Activated naive CD4-positive, alpha-beta T cell treated with anti-CD3 and anti-CD28 coated beads, Interleukin-2, amount 10 ng/mL, durations not matched to agents 7 days and 5 days (primary cell): ENCODE measurements around the gene KCNAB1.

Experiments used
- CTCF ChIA-PET: fragments of 350-600 bp; sonication (Branson Sonifier 250); formaldehyde crosslinking; loops from one replicate; lab custom pipeline; 2021; ENCODE audit warnings: antibody characterized with exemption; lab: Charles Lee
- DNase-seq: peaks from one replicate; pipeline ENCODE4 v3.0.0-alpha.2; 2020
- H3K27ac Mint-ChIP-seq: one replicate; pipeline ENCODE4 v1.8.0; 2021; ENCODE audit warnings: mild to moderate bottlenecking, moderate library complexity, mixed read lengths
- H3K27me3 Mint-ChIP-seq: one replicate; pipeline ENCODE4 v1.8.0; 2021; ENCODE audit warnings: mild to moderate bottlenecking, mixed read lengths
- H3K36me3 Mint-ChIP-seq: one replicate; pipeline ENCODE4 v1.8.0; 2021; ENCODE audit warnings: mixed read lengths
- H3K4me1 Mint-ChIP-seq: one replicate; pipeline ENCODE4 v1.8.0; 2021; ENCODE audit warnings: mixed read lengths
- H3K4me3 Mint-ChIP-seq: one replicate; pipeline ENCODE4 v1.8.0; 2021; ENCODE audit warnings: mild to moderate bottlenecking, moderate library complexity, mixed read lengths
- H3K9me3 Mint-ChIP-seq: one replicate; pipeline ENCODE4 v1.8.0; 2021; ENCODE audit warnings: mixed read lengths

KCNAB1 gene

DNA sequence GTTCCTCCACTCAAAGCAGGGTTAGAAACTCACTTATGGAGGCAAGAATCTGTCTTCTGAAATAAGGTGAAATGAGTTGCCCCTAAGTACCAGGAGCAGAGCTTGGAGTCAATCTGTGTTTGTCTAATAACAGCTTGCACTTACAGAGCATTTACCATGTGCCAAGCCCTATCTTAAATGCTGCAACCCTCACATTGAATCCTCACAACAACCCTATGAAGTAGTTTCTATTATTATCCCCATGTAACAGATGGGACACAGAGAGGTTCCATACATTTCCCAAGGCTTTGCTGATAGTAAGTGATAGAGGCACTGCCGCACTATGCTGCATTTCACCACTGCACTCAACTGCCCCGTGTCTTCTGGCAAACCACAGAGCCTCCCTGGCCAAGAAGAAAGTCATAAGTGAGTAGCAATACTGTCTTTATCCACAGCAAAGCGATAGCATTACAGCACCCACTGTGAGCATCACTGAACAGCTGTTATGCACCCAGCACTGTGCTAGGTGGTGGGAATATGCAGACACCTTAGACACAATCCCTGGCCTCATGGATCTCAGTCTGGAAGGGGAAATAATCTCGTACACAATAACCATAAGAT lies 293.0 kb downstream of the KCNAB1 start:
- no peak overlapping the region for H3K4me3 Mint-ChIP-seq
- no peak for DNase-seq
- no peaks in the 10 kb centered on the region for H3K36me3 Mint-ChIP-seq
- H3K4me1 Mint-ChIP-seq, result no peaks in the 10 kb centered on the region
- H3K9me3 Mint-ChIP-seq, result no peaks in the 10 kb centered on the region
- H3K27ac Mint-ChIP-seq, result no peak overlapping the region
- CTCF ChIA-PET, result no interaction called here
- H3K27me3 Mint-ChIP-seq, result peaks cover 12% of the 10 kb centered on the region

DNA sequence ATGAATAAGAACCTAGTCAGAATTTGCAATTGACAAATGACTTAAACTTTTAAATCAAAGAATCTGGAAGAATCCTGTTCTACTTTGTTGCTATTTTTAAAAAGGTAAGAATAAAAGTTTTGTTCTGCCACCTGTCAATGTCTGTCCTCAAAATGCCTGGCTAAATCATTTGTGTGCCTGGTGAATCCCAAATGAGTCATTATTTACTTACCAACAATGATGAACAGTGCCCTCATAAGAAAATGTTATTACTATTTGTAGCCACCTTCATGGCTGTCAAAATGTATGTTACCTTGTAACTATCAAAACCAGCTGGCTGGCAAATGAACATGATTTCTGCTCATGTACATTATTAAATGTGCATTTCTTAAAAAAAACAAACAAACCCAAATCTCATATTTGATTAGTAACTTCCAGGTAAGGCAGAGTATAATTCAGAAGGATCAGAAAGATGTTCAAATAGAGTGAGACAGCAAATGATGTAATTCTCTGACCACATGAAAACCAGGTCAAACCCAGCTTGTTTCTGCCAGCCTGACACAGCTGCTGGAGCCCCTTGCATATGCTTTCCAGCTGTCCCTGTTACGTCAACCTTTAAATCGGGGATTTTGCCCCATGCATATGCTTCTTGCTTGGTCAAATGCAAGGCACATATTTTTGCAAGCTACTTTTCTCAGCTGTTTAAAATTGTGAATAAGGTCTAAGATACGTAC lies 296.6 kb downstream of the KCNAB1 start:
- Mint-ChIP-seq H3K27me3 (peaks cover 12% of the 10 kb centered on the region), H3K9me3 (no peaks in the 10 kb centered on the region), H3K4me3 (no peak overlapping the region), H3K27ac (no peak overlapping the region), H3K36me3 (no peaks in the 10 kb centered on the region), H3K4me1 (no peaks in the 10 kb centered on the region)
- no peak for DNase-seq
- CTCF ChIA-PET, result no interaction called here

DNA sequence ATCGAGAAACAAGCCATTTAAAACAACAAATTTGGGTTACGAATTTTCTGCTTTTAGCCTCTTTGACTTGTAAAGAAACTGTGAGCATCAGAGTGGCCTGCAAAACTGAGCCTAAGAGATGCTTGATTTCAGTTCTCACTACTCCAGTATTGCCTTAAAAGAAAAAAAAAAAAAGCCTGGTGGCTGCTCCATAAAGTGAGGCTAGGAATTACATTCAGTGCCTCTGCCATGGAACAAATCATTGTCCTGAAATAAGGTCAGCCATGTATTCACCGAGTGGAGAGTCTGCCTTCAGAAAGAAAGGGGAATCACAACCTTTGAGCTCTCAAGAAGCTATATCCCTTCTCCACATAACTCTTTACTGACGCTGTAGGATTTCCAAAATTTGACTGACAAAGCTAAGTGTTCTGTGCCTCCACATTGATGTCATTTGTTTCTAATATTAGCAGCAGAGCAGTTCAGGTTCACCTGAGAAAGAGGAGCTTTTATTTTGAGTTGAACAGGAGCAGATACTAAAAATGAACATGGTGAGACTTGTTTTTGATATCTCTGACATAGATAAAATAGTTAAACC lies 297.3 kb downstream of the KCNAB1 start:
- Mint-ChIP-seq H3K27me3 (peaks cover 10% of the 10 kb centered on the region), H3K4me3 (no peak overlapping the region), H3K27ac (no peak overlapping the region), H3K4me1 (no peaks in the 10 kb centered on the region), H3K36me3 (no peaks in the 10 kb centered on the region), H3K9me3 (no peaks in the 10 kb centered on the region)
- CTCF ChIA-PET, result no interaction called here
- DNase-seq, result no peak

DNA sequence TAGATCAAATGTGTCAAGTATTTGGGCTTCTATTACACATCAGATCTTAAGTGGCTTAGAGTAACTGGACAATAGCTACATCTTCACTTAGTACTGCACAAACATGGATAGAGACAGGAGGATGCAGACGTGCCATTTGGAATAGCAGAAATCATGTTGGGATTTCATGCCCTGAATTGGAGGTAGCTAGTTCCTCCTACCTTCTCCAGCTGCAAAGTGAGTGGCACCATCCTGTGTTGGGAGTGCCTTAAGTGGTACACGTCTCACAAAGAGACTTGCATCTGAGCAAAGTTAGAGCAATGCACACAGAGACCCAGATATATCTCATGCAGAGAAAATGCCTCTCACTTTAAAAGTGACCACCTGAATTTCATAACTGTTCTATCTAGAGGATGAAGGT lies 298.1 kb downstream of the KCNAB1 start:
- H3K27me3 Mint-ChIP-seq, result peaks cover 9% of the 10 kb centered on the region
- H3K36me3 Mint-ChIP-seq, result no peaks in the 10 kb centered on the region
- H3K4me3 Mint-ChIP-seq, result no peak overlapping the region
- no peak overlapping the region for H3K27ac Mint-ChIP-seq
- CTCF ChIA-PET, result no interaction called here
- no peaks in the 10 kb centered on the region for H3K4me1 Mint-ChIP-seq
- H3K9me3 Mint-ChIP-seq, result no peaks in the 10 kb centered on the region
- no peak for DNase-seq

DNA sequence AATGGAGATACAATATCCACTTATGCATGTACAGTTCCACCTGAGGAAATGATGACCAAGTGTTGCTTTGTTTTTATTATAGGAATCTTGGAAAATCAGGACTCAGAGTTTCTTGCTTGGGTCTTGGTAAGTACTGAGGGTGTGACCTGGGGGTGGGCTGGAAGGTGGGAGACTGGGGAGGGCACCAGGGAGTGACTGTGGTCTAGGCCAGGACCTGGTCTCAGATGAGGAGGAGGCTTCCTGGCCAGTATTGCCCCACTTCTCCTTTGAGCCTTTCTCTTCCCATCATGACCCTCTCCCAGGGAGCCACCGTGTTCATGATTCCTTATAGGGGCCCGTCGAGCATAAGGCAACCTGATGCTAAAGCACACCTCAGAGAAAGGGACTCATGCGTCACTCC lies 301.2 kb downstream of the KCNAB1 start:
- Mint-ChIP-seq H3K27ac (no peak overlapping the region), H3K9me3 (no peaks in the 10 kb centered on the region), H3K4me3 (no peak overlapping the region), H3K4me1 (no peaks in the 10 kb centered on the region), H3K36me3 (no peaks in the 10 kb centered on the region), H3K27me3 (peaks cover 3% of the 10 kb centered on the region)
- CTCF ChIA-PET, result no interaction called here
- no peak for DNase-seq

DNA sequence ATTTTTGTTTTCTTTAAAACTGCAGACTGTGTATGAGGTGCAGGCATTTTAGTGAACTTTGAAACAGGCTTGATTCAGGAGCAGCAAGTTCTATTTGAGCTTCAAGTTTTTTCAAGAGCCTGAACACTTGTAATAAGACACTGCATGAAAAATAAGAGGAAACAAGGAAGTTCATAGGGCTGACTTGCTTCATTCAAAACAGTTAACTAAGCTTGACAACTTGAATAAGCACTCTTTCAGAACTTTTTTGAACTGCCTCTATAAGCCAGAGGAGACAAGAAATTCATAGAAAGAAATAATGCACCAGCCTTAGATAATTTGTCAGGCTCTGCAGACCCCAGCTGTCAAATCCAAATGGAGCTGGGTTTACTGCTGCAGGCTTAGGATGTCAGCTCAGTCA lies 304.4 kb downstream of the KCNAB1 start:
- no peak overlapping the region for H3K4me3 Mint-ChIP-seq
- no peak for DNase-seq
- CTCF ChIA-PET, result interaction anchor here (1.0 kb wide), 1 partner anchor 85 kb away, joined by 4 read pairs; no protein-coding TSS in a partner anchor
- peaks cover 11% of the 10 kb centered on the region for H3K27me3 Mint-ChIP-seq
- no peaks in the 10 kb centered on the region for H3K4me1 Mint-ChIP-seq
- no peaks in the 10 kb centered on the region for H3K9me3 Mint-ChIP-seq
- H3K27ac Mint-ChIP-seq, result no peak overlapping the region
- no peaks in the 10 kb centered on the region for H3K36me3 Mint-ChIP-seq

DNA sequence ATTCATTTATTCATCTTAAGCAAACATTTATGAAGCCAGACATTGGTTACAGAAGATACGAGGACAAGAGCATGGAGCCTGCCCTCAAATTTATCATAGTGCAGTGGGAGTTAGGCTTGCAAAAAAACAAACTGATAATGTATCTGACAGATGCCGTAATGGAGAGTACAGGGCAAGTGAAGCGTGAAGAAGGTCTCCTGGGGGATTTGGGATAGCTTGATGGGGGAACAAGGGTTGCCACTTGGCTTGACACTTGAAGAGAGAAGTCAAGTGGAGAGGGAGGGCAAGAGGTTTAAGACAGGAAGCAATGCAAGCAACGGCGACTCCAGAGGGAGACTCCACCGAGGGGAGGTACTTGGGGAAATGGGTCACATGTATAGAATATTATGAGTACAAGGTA lies 305.3 kb downstream of the KCNAB1 start:
- Mint-ChIP-seq H3K4me3 (no peak overlapping the region), H3K27me3 (peaks cover 13% of the 10 kb centered on the region), H3K36me3 (no peaks in the 10 kb centered on the region), H3K4me1 (no peaks in the 10 kb centered on the region), H3K27ac (no peak overlapping the region), H3K9me3 (no peaks in the 10 kb centered on the region)
- no peak for DNase-seq
- CTCF ChIA-PET, result no interaction called here

DNA sequence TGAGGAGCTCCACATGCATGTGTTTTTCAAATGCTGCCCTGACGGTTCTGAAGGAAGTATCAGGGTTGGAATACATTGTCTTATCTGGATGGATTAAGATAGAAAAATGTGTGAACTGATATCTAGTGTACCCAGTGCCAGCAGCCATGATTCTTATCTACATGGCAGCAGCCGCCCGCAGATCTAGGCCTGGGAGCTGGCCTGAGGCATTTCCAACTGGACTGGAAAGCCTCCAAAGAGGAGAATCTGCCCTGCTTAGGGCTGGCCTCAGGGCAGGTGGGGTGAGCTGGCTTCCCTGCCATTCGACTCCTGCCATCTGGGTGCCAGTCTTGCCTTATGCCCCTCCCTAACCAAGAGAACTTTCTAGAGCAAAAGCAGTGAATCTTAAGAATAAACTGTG lies 308.7 kb downstream of the KCNAB1 start:
- H3K27ac Mint-ChIP-seq, result no peak overlapping the region
- no peaks in the 10 kb centered on the region for H3K4me1 Mint-ChIP-seq
- no peaks in the 10 kb centered on the region for H3K9me3 Mint-ChIP-seq
- no peak for DNase-seq
- peaks cover 26% of the 10 kb centered on the region for H3K27me3 Mint-ChIP-seq
- H3K4me3 Mint-ChIP-seq, result no peak overlapping the region
- CTCF ChIA-PET, result interaction anchor here (0.9 kb wide), 1 partner anchor 20 kb away, joined by 3 read pairs; no protein-coding TSS in a partner anchor
- H3K36me3 Mint-ChIP-seq, result no peaks in the 10 kb centered on the region

DNA sequence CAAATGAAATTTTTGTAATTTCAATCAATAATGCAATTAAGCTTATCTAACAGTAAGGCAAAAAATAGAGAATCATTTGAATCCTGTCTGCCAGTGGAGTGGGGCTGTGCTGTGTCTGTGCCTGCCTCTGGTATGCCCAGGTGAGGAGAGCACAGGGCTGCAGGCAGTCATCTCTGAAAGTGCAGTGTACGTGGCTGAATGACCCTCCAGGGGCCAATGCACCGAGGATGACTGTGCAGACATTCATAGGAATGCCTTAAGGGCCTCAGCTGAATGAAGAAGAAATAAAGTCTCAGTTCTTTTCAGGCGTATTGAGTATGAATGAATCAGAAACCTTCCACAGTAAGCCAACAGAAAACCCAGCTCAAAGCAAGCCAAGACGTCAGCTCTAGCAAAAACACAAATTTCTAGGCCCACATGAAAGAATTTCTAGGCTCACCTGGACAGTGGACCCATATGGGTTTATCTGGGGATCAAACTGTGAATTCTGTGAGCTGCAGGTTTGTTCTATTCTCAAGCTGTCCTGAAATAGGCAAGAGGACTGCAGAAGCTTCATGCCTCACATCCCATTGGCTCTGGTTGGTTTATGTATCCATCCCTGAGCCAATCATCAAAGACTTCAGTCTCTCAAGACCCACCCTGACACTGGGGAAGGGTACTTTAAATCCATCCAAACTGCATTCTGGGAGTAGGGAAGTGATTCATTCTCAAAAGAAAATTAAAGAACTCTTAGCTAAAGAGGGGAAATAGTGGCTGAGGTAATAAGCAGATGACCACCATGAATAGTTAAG lies 311.2 kb downstream of the KCNAB1 start:
- peaks cover 31% of the 10 kb centered on the region for H3K27me3 Mint-ChIP-seq
- no peaks in the 10 kb centered on the region for H3K36me3 Mint-ChIP-seq
- H3K27ac Mint-ChIP-seq, result no peak overlapping the region
- no peak for DNase-seq
- no peaks in the 10 kb centered on the region for H3K9me3 Mint-ChIP-seq
- no peak overlapping the region for H3K4me3 Mint-ChIP-seq
- H3K4me1 Mint-ChIP-seq, result no peaks in the 10 kb centered on the region
- CTCF ChIA-PET, result interaction anchor here (0.9 kb wide), 2 partner anchors 12 to 18 kb away, joined by 3 to 5 read pairs; no protein-coding TSS in a partner anchor

DNA sequence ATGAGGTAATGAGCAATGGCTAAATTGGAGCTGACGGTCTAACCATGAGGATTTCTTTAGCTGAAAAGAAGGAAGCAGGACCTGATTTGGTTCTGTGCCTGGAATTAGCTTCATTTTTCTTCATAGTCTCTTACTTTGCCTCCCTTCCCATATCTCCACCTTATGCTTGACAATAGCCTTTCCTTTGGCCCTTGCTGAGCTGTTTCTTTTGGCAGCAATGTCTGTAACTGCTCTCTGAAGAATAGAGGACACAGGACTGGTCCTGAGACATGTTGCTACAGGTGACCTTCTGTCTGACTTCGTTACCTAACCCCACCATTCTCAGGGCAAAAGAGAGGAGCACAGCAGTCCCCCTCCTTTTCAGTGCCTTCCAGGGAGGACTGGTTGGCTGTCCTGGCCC lies 312.2 kb downstream of the KCNAB1 start:
- no peak overlapping the region for H3K4me3 Mint-ChIP-seq
- no peaks in the 10 kb centered on the region for H3K4me1 Mint-ChIP-seq
- H3K27me3 Mint-ChIP-seq, result peaks cover 28% of the 10 kb centered on the region
- no peaks in the 10 kb centered on the region for H3K36me3 Mint-ChIP-seq
- CTCF ChIA-PET, result interaction anchor here (0.8 to 0.9 kb wide), 2 partner anchors 17 to 23 kb away, joined by 3 to 5 read pairs; no protein-coding TSS in a partner anchor
- no peak for DNase-seq
- H3K27ac Mint-ChIP-seq, result no peak overlapping the region
- no peaks in the 10 kb centered on the region for H3K9me3 Mint-ChIP-seq

DNA sequence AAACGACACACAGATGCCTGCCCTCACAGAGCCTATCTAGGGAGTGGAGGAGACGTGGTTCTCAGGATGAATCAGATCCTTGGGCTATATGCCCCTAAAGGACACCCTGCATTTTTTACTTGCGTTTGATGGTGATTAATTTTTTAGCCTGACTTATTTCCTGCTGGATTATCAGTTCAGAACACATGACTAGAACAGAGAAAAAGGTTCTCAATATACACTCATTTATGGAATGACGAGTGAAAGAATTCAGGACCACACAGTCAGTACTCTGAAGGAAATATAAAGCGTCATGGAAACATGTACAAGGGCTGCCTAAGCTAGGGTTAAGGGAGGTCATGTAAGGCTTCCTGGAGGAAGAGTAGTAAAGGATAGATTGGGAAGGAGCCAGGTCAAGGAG lies 312.8 kb downstream of the KCNAB1 start:
- Mint-ChIP-seq H3K27ac (no peak overlapping the region), H3K36me3 (no peaks in the 10 kb centered on the region), H3K9me3 (no peaks in the 10 kb centered on the region), H3K4me3 (no peak overlapping the region), H3K4me1 (no peaks in the 10 kb centered on the region), H3K27me3 (peaks cover 32% of the 10 kb centered on the region)
- no peak for DNase-seq
- CTCF ChIA-PET, result no interaction called here

DNA sequence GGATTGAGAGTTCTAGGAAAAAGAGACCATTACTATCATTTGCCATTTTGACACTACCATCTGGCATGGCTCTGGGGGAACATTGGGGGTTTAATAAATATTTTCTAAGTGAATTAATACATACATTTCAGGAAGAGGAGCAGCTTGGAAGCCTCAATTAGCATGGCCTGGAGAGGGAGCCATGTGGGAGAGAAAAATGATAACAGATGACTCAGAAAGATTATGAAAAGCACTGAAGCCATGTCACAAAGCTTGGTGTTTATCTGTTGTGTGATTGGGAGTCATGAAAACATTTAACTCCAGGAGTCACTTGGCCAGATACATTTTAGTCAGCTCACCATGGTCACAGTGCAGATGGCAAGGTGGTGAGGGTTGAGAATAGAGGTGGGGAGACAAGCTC lies 313.5 kb downstream of the KCNAB1 start:
- H3K27ac Mint-ChIP-seq, result no peak overlapping the region
- H3K27me3 Mint-ChIP-seq, result peaks cover 32% of the 10 kb centered on the region
- no peaks in the 10 kb centered on the region for H3K9me3 Mint-ChIP-seq
- CTCF ChIA-PET, result no interaction called here
- H3K36me3 Mint-ChIP-seq, result no peaks in the 10 kb centered on the region
- no peak for DNase-seq
- no peaks in the 10 kb centered on the region for H3K4me1 Mint-ChIP-seq
- H3K4me3 Mint-ChIP-seq, result no peak overlapping the region

DNA sequence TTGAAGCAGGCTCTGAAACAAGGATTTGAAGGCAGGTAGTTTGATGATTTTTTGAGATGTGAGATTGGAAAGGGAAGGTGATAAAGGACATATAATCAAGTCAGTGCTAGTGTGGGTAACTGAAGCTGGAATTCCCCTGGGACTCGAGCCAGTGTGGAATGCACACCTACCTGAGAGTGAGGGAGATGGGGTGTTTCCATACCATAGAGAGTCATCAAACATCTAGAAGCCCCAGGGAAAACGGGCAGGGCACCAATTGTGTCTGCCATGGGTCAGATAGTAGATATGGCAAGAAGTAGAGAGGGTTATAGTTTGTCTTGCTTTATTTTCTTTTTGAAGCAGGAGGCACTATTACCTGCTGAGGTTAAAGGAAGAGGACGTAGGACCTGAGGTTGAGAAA lies 314.5 kb downstream of the KCNAB1 start:
- Mint-ChIP-seq H3K4me1 (no peaks in the 10 kb centered on the region), H3K9me3 (no peaks in the 10 kb centered on the region), H3K36me3 (no peaks in the 10 kb centered on the region), H3K4me3 (no peak overlapping the region), H3K27ac (no peak overlapping the region), H3K27me3 (peaks cover 34% of the 10 kb centered on the region)
- CTCF ChIA-PET, result interaction anchor here (0.6 kb wide), 1 partner anchor 162 kb away, joined by 5 read pairs; no protein-coding TSS in a partner anchor
- no peak for DNase-seq

DNA sequence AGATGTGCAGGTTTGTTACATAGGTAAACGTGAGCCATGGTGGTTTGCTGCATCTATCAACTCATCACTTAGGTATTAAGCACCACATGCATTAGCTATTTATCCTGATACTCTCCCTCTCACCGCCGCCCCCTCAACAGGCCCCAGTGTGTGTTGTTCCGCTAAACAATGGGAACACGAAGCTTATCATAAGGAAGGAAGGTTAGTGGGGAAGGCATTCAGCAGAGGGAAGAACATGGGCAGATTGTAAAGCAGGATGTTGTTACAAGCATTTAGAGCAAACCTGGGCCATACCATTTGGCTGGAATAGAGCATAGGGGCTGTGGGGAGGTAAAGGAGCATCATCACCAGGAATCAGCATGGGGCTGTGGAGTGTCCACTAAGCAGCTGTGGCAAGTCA lies 322.7 kb downstream of the KCNAB1 start:
- DNase-seq, result no peak
- Mint-ChIP-seq H3K27ac (no peak overlapping the region), H3K4me1 (no peaks in the 10 kb centered on the region), H3K27me3 (peaks cover 22% of the 10 kb centered on the region), H3K9me3 (no peaks in the 10 kb centered on the region), H3K4me3 (no peak overlapping the region), H3K36me3 (no peaks in the 10 kb centered on the region)
- CTCF ChIA-PET, result interaction anchor here (0.6 to 1.4 kb wide), 4 partner anchors 11 to 293 kb away, joined by 3 to 5 read pairs (median 3); no protein-coding TSS in a partner anchor
